H4 (cell line): ENCODE results near the gene TTYH1. TPM values are rescaled to one million over a fixed set of nuclear protein-coding genes. Genes with fewer than 3 reads are reported as not detected.
"Not testable (repeated sequence)": the region's sequence is repeated elsewhere in the genome, so short reads cannot be mapped to it uniquely, and the experiment has no call there.

ENCODE experiments used
- DNase-seq: peaks from one replicate; pipeline ENCODE4 v3.0.0-alpha.2; 2015; ENCODE audit warnings: low spot score
- total RNA-seq: library from RNA; depleted of rRNA; stranded (reverse); fragments of >200 nt; shearing (Covaris generic); gene quantifications from 2 replicates; pipeline ENCODE4 v1.2.3, GENCODE V29; 2014

TTYH1 gene
- total RNA-seq, 1 experiment from 2014 or later, result not detected

DNA sequence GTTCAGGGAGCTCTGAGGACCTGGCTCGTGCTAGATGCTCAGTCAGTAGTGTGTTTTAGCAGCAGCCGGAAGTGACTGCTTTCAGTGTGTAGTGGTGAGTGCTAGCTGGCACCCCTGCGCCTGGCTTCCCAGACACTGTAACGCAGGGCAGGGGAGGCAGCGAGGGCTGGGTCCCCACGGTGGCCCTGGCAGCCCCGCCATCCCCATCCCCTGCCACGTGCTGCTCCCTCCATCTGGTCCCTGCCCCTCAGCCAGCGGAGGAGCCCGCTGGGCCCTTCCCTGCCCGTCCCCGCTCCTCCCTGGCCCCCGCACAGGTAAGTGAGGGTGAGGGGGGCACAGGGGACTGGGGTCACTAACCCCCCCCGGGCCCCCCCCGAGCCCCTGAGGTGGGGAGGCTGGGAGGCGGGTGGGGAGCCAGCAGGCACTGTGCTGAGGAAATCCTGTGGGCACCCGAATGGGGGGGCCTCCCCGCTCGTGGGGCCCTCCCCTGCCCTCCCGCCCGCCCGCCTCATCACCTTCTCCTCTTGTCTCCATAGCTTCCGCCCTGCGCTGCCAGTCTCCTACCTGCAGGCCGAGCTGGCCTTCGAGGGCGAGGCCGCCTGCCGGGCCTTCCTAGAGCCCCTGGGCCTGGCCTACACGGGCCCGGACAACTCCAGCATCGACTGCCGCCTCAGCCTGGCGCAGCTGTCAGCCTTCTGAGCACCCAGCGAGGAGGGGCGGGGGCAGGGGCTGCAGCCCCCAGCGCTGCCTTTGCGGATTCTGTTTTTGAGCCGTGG lies 45.2 kb downstream of the TTYH1 start:
- peak; percentile 14 for DNase-seq

DNA sequence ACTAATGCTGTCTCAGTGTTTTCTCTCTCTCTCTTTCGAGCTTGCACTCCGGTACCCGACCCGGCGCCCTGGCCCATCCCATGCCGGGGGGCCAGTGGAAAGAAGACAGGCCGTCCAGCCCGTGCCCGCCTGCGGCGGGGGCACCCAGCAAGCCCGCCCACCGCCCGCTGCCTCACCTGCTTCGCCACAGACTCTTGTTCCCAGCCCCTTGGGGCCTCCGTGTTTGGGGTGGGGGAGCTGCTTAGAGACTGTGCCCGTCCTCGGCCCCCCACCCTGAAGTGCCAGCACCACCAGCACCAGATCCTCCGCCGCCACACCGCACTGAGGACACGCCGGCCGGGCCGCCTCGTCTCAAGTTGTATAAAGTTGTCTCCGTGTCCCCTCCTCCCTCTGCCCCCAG lies 45.9 kb downstream of the TTYH1 start:
- DNase-seq, result peak; percentile 8

GRCh38 chr19:54461613-54462012 lies 46.3 kb downstream of the TTYH1 start:
- peak; percentile 18 for DNase-seq

DNA sequence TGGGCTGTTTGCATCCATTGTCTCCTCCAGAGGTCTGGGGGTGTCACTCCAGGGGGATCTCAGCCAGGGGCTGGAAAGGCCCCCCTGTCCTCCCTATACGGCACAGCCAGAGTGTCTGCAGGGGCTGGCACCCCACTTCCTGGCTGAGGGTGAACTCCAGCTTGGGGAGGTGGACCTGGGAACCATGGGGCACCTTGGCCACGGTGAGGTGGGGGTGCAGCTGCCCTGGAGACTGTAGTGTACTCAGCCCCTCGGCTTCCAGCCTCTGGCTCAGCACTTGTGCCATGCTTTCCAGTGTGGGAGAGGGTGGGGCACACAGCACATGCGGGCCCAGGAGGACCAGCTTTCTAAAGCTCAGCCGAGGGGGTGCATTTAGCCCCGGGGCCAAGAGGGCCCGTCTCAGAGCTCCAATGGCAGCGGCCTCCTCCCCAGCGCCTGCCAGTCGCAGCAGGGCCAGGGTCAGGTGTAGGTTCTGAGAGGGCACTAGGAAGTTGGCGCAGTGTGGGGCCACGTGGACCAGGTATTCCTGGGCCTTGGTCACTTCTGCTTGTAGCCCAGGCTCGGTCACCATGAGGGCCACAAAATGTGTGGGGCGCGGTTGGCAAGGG lies 46.9 kb downstream of the TTYH1 start:
- DNase-seq, result peak; percentile 24

DNA sequence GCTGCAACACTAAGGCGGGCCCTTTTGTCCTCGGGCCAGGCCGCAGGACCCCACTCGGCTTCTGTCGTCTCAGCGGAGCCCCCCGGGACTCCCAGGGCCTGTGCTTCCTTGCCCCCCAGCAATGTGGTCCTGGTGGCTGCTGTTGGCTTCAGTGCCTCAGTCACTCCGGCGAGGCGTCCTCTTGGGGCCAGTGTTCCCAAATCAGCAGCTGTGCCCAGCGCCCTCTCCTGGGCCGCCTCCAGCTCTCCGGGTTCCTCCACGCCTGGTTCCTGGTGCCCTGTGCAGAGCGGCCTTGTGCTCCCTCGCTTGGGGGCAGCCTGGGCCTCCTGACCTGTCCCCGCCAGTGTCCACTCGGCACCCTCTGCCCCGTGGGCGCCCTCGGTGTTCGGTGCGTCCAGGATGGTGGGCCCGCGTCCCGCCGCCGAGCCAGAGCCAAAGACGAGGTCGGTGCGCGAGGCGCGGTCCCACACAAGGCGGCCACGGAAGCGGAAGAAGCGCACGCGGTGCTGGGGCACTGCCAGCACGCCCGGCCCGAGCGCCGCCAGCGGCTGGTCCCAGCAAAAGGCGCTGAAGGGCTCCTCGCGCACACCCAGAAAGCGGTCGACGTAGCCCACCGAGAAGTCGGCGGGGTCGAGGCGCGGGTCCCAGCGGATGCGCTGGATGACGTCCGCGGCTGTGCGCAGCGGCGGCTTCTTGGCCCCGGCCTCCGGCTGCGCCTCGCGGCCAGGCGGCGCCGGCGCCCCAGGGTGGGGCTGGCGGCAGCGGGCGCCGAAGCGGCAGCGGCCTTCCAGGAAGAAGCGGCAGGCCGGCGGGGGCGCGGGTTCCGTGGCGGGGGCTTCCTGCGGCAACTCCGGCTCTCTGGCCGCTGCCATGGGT lies 47.6 kb downstream of the TTYH1 start:
- peak; percentile 22 for DNase-seq

GRCh38 chr19:54463531-54464043 lies 48.3 kb downstream of the TTYH1 start, which contains the start of gene LENG9:
Gene LENG9, minus strand, starts transcription at chr19:54463778. Its CDS starts 252 bp downstream, at chr19:54463526.
- peak; percentile 97 for DNase-seq

DNA sequence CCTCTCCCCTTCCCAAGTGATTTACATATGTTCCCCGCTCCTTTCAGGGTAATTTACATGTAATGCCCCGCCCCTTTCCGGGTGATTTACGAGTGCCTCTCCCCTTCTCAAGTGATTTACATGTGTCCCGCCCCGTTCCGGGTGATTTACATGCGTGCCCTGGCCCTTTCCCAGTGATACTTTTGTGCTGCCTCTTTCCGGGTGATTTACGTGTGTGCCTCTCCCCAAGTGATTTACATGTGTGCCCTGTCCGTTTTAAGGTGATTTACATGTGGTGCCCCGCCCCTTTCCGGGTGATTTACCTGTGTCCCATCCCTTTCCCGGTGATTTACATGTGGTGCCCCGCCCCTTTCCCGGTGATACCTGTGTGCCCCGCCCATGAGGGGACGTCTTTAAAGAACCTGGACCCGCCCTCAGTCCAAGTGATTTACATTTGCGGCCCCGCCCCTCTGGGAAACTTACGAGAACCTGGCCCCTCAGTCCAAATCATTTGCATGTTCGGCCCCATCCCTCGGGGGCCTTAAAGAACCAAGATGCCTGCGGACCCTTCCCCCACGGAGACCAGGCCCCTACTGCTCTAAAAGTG lies 48.9 kb downstream of the TTYH1 start:
- DNase-seq, result peak; percentile 94

DNA sequence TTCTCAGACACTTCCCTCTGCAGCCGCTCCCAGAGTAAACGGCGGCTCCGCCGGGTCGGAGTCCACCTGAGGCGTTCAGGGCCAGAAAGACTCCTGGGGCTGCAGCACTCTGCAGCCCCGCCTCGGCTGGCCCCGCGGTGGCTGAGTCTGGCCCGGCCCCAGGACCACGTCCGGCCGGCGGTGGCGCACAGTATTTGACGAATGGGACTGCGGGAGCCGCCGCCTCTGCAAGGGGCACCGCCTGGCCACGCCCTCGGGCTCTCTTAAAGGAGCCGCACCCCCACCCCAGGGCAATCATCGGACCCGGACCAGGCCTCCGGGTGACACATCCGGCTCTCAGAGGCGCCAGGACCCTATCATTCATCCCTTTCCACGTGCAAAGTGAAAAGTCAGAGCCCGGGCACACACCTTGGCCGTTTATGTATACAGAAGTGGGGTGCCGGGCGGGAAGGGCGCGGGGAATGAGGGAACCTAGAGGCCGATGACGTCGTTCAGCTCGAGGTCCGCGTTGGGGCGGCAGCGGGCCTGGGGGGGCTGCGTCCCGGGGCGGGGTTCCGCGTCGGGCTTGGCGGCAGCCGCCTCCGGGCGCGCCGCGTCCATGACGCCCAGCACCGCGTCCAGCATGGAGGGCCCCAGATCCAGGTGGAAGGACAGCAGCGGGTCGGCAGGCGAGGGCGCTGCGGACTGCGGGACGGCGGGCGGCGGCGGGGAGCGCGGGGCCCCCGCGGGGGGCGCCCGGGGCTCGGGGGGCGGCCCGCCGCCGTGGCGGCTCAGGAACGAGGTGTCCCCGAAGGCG lies 49.6 kb downstream of the TTYH1 start:
- peak; percentile 94 for DNase-seq

GRCh38 chr19:54465426-54466109 lies 50.3 kb downstream of the TTYH1 start:
- DNase-seq, result peak; percentile 17

DNA sequence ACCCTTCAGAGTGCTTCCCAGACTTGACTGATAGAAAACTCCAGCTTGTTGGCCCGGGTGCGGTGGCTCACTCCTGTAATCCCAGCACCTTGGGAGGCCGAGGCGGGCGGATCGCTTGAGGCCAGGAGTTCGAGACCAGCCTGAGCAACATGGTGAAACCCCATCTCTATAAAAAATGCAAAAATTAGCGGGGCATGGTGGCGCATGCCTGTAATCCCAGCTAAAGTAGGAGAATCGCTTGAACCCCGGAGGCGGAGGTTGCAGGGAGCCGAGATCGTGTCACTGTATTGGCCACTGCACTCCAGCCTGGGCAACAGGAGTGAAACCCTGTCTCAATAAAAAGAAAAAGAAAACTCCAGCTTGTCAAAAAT lies 50.8 kb downstream of the TTYH1 start:
- DNase-seq, result not testable (repeated sequence)

DNA sequence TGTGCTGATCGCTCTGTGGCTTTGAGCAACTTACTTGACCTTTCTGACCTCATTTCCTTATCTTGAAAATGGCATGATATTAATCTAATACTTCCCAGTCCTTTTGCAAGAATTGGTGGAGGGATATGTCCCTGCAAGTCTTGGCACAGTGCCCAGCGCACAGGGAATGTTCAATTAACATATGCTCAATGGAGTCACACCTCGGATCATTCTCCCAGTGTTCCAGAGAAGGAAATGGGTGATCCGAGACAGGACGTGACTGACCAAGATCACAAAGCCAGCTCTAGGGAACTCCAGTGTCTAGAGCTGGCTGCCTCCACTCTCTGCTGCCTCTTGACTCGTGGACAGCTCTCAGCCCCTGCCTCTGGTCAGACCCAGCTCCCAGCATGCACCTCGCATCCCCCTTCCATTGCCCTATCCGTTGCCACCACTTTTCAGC lies 54.3 kb downstream of the TTYH1 start:
- DNase-seq, result peak; percentile 22

DNA sequence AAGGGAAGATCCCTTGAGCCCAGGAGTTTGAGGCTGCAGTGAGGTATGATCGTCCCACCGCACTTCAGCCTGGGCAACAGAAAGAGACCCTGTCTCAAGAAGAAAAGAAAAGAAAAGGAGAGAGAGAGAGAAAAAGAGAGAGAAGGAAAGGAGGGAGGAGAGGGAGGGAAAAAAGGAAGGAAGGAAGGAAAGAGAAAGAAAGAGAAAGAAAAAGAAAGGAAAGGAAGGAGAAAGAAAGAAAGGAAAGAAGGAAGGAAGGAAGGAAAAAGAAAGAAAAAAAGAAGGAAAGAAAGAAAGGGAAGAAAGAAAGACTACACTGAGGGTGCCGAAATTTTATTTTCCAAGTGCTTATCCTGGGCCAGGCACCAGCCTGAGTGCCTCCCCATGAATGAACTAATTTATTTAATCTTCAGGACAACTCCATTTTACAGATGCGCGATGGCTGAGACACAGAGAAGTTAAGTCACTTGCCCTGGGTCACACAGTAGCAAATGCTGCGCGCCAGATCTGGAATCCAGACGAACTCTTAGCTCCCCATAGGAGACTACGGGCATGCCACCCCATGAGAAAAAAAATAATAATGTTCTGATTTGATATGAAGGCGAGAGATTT lies 55.1 kb downstream of the TTYH1 start:
- no peak for DNase-seq

- DNase-seq, result no peak
These were observed 55.9 kb downstream of the TTYH1 start for GRCh38 chr19:54470991-54471782.

- DNase-seq, result peak; percentile 84
These were observed 58.0 kb downstream of the TTYH1 start, which contains the start of gene CDC42EP5 for GRCh38 chr19:54473071-54473891. Gene CDC42EP5, minus strand, starts transcription at chr19:54473296. Its CDS starts 7,749 bp downstream, at chr19:54465547.

GRCh38 chr19:54473892-54474372 lies 58.7 kb downstream of the TTYH1 start:
- no peak for DNase-seq

GRCh38 chr19:54475706-54476105 lies 60.4 kb downstream of the TTYH1 start:
- no peak for DNase-seq

GRCh38 chr19:54477650-54478049 lies 62.4 kb downstream of the TTYH1 start:
- no peak for DNase-seq
